ENCODE data around the gene ESYT2. TPM values are rescaled to one million over a fixed set of nuclear protein-coding genes. Genes with fewer than 3 reads are reported as not detected.

ESYT2 gene
- total RNA-seq, 4 donors from 2014 or later = 68.3 to 95.8 (median 82.6) TPM

DNA sequence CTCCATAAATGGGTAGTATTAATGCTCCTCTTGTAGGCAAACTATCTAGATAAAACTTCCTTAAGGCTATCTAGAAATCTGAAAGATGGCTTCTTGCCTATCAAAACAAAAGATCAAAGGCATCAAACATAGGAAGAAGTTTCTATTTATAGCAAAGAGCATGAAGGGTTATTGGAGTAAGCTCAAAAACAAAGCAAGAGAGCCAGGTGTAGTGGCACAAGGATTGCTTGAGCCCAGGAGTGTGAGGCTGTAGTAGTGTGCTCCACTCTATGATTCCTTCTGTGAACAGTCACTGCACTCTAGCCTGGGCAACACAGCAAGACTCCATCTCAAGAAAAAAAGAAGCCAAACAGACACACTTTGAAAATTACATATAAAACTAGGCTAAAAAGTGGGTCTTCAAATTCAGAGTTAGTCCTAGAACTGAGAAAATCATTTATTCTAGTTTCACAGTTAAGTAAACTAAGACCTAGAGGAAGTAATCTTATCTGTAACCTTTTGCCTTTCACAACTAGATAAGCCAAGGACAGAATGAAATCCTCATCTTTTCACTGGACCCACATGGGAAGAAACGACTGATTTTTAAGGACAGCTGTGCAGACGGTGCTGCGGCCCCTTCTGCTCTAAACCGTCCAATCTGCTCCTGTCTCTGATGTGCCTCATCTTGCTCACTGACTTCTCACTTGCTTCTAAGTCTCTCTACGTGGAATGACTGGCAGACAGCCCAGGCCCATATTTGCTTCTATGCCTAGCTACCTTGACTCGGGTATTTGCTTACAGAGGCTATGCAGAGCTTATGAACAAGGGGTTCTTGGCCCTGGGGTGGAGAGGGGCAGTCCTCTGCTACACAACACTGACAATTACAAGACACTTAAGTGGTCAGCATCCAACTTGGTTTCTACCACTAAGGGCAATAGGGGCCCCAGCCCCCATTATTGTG lies 50.0 kb downstream of the ESYT2 start:
- TF ChIP-seq, protein P1, sequence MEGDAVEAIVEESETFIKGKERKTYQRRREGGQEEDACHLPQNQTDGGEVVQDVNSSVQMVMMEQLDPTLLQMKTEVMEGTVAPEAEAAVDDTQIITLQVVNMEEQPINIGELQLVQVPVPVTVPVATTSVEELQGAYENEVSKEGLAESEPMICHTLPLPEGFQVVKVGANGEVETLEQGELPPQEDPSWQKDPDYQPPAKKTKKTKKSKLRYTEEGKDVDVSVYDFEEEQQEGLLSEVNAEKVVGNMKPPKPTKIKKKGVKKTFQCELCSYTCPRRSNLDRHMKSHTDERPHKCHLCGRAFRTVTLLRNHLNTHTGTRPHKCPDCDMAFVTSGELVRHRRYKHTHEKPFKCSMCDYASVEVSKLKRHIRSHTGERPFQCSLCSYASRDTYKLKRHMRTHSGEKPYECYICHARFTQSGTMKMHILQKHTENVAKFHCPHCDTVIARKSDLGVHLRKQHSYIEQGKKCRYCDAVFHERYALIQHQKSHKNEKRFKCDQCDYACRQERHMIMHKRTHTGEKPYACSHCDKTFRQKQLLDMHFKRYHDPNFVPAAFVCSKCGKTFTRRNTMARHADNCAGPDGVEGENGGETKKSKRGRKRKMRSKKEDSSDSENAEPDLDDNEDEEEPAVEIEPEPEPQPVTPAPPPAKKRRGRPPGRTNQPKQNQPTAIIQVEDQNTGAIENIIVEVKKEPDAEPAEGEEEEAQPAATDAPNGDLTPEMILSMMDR (IDR thresholded peaks at IDR 0.05) = no peak
- TF ChIP-seq POLR2AphosphoS5 (IDR thresholded peaks at IDR 0.05) (no peak), POLR2A (IDR thresholded peaks at IDR 0.05) (no peak), EP300 (IDR thresholded peaks at IDR 0.05) (no peak)

DNA sequence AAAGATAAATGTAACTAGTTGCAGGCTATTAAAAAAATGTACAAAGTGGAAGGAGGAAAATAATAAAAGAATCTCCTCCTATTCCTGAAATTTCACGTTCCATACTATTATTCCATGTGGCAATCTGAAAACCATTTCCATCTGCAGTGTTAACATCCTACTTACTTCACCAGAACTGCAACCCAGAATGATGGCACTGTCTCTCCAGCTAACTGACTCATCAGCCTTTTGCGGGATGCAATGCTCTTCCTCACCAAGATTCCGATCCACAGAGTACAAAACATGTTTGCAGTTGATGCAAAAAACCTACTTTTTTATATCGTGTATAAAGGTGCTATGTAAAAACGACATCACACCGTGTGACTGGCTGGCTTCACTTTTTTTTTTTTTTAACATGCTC lies 50.8 kb downstream of the ESYT2 start:
- no peak overlapping the region for H3K27ac ChIP-seq
- DNase-seq (ENCODE audit: low spot score in 2 of 2) = no peak
- TF ChIP-seq POLR2AphosphoS5 (IDR thresholded peaks at IDR 0.05) = no peak
- TF ChIP-seq EP300 (IDR thresholded peaks at IDR 0.05) = no peak
- TF ChIP-seq, protein P1 (IDR thresholded peaks at IDR 0.05) = no peak
- TF ChIP-seq POLR2A (IDR thresholded peaks at IDR 0.05) = no peak
- WGBS = 49% methylated on average over 6 of the region's 6 CpGs
- H3K9me3 ChIP-seq = no peaks in the 10 kb centered on the region
- H3K4me3 ChIP-seq = no peak overlapping the region
- H3K36me3 ChIP-seq = peaks cover 51% of the 10 kb centered on the region
- H3K27me3 ChIP-seq = no peaks in the 10 kb centered on the region
- peaks cover 21% of the 10 kb centered on the region for H3K4me1 ChIP-seq

More for the DNA sequence above, 50.0 kb downstream of the ESYT2 start:
- WGBS = 59% methylated on average over 6 of the region's 6 CpGs
- no peak for DNase-seq (ENCODE audit: low spot score in 2 of 2)
- H3K9me3 ChIP-seq = no peaks in the 10 kb centered on the region
- peaks cover 28% of the 10 kb centered on the region for H3K4me1 ChIP-seq
- H3K27ac ChIP-seq = no peak overlapping the region
- H3K27me3 ChIP-seq = no peaks in the 10 kb centered on the region
- no peak overlapping the region for H3K4me3 ChIP-seq
- H3K36me3 ChIP-seq = peaks cover 60% of the 10 kb centered on the region

DNA sequence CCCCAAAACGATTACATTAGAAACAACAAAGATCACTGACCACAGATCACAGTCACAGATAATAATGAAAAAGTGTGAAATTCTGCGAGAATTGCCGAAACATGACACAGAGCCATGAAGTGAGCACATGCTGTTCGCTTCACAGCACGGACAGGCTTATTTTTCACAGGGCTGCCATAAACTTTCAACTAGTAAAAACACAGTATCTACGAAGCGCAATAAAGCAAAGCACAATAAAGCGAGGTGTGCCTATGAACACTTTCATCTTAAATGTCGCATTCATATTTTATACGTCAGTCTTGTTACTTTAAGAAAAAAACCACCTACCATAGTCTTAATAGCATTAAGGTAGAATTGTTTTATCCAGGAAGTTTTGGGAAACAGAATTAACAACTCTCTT lies 51.5 kb downstream of the ESYT2 start:
- no peak for DNase-seq (ENCODE audit: low spot score in 2 of 2)
- Histone ChIP-seq H3K27me3 (no peaks in the 10 kb centered on the region), H3K27ac (no peak overlapping the region), H3K4me3 (no peak overlapping the region), H3K36me3 (peaks cover 50% of the 10 kb centered on the region), H3K9me3 (no peaks in the 10 kb centered on the region), H3K4me1 (peaks cover 14% of the 10 kb centered on the region)
- WGBS = 89% methylated on average over 10 of the region's 10 CpGs
- TF ChIP-seq POLR2A (IDR thresholded peaks at IDR 0.05) = no peak
- no peak for TF ChIP-seq EP300 (IDR thresholded peaks at IDR 0.05)
- no peak for TF ChIP-seq POLR2AphosphoS5 (IDR thresholded peaks at IDR 0.05)
- TF ChIP-seq, protein P1 (IDR thresholded peaks at IDR 0.05) = no peak

DNA sequence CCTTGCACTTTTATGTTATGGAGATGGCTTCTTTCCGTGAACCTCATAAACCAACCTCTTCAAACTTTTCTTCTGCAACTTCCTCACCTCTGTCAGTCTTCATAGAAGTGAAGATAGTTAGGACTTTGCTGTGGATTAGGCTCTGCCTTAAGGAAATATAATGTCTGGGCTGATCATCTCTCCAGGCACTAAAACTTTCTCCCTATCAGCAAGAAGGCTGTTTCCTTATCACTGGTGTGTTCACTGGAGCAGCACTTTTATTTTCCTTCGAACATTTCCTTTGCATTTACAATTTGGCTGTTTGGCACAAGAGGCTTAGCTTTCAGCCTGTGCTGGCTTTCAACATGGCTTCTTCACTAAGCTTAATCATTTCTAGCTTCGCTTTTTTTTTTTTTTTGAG lies 52.8 kb downstream of the ESYT2 start:
- Histone ChIP-seq H3K36me3 (peaks cover 45% of the 10 kb centered on the region), H3K27ac (no peak overlapping the region), H3K4me3 (no peak overlapping the region), H3K4me1 (peaks cover 10% of the 10 kb centered on the region), H3K27me3 (no peaks in the 10 kb centered on the region), H3K9me3 (no peaks in the 10 kb centered on the region)
- 97% methylated on average over 3 of the region's 3 CpGs for WGBS
- TF ChIP-seq, protein P1 (IDR thresholded peaks at IDR 0.05) = no peak
- TF ChIP-seq POLR2AphosphoS5 (IDR thresholded peaks at IDR 0.05) = no peak
- no peak for TF ChIP-seq POLR2A (IDR thresholded peaks at IDR 0.05)
- no peak for TF ChIP-seq EP300 (IDR thresholded peaks at IDR 0.05)
- DNase-seq (ENCODE audit: low spot score in 2 of 2) = no peak

DNA sequence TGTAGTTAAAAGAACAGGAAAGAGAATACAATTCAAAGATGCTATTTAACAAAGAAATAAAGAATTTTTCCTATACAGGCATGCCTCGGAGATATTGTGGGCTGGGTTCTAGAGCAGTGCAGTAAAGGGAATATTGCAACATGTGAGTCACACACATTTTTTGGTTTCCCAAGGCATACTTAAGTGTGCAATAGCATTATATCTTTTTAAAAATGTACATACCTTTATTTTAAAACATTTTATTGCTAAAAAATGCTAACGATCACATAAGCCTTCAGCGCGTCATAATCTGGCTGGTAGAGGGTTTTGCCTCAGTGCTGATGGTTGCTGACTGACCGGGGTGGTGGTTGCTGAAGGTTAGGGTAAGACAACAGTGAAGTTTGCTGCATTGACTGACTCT lies 54.4 kb downstream of the ESYT2 start:
- Histone ChIP-seq H3K27ac (no peak overlapping the region), H3K4me3 (no peak overlapping the region), H3K9me3 (no peaks in the 10 kb centered on the region), H3K4me1 (peaks cover 10% of the 10 kb centered on the region), H3K27me3 (no peaks in the 10 kb centered on the region), H3K36me3 (peaks cover 43% of the 10 kb centered on the region)
- WGBS = 93% methylated on average over 5 of the region's 5 CpGs
- DNase-seq (ENCODE audit: low spot score in 2 of 2) = no peak
- TF ChIP-seq, protein P1 (IDR thresholded peaks at IDR 0.05) = no peak
- no peak for TF ChIP-seq POLR2A (IDR thresholded peaks at IDR 0.05)
- no peak for TF ChIP-seq POLR2AphosphoS5 (IDR thresholded peaks at IDR 0.05)
- TF ChIP-seq EP300 (IDR thresholded peaks at IDR 0.05) = no peak
